ENCODE measurements around the gene PEAK1.
"Not testable (repeated sequence)": the region's sequence is repeated elsewhere in the genome, so short reads cannot be mapped to it uniquely, and the experiment has no call there.

The PEAK1 gene

DNA sequence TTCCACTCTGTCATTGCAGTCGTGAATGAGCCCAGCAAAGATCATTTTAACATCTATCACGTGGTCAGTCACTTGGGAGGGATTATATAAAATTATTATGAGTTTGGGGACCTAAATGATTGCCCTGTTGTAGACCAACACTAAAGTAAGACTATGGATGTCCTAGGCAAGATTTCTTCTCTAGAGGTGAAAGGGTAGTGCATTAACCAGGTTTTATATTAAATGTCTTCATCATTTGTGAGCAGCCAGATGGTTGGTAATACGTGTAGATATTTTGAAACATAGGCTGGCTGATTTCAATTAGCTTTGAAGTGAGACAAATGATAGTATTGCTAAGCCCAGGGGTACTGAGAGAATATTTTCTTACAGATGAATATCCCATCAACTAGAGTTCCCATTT lies 198.7 kb downstream of the PEAK1 start:
- no peak for DNase-seq

DNA sequence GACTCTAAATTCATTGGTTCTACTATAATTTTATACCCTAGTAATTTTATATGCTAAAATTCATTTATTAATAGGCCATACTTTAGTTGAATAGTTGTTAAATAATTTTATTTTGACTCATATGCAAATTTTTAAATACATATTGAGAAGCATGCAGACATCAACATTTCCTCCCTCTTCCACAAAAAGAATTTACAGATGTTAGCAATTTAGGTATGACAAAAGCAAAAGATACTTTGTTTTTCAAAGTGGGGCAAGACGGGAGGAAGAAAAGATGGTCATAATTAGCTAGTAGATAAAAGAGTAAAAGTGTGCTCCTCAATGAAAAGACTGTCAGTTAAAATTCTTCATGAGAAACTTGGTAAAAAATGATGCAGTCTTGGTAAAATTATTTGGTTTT lies 200.1 kb downstream of the PEAK1 start:
- no peak for DNase-seq

GRCh38 chr15:77209221-77209620 lies 210.7 kb downstream of the PEAK1 start:
- DNase-seq = no peak

GRCh38 chr15:77208241-77208640 lies 211.7 kb downstream of the PEAK1 start:
- DNase-seq = no peak

GRCh38 chr15:77201665-77202064 lies 218.2 kb downstream of the PEAK1 start:
- DNase-seq = no peak

GRCh38 chr15:77196381-77196780 lies 223.5 kb downstream of the PEAK1 start:
- DNase-seq = no peak

DNA sequence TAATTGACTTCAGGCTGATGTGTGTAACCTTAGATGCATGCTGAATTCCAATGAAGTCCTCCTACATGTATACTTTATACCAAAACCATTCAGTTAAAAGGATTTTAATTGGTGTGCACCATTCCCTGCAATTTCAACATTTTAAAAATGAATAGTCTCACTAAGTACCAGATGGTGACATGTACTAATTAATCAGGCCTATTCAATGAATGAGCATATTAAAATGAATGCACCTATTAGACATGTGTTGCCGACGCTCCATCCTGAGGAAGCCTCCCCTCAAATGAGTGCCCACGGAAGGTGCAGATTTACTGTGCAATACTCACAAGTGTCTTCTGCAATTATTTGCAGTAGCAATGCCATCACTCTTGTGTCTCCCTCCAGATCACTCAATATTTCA lies 224.3 kb downstream of the PEAK1 start:
- DNase-seq = no peak

GRCh38 chr15:77192451-77192850 lies 227.5 kb downstream of the PEAK1 start:
- no peak for DNase-seq

GRCh38 chr15:77191230-77191834 lies 228.6 kb downstream of the PEAK1 start:
- no peak for DNase-seq

GRCh38 chr15:77187751-77188464 lies 232.0 kb downstream of the PEAK1 start:
- no peak for DNase-seq

- peak; percentile 46 for DNase-seq
Observed at GRCh38 chr15:77186594-77187011, 233.3 kb downstream of the PEAK1 start.

- no peak for DNase-seq
Observed at GRCh38 chr15:77185242-77185785, 234.6 kb downstream of the PEAK1 start.

DNA sequence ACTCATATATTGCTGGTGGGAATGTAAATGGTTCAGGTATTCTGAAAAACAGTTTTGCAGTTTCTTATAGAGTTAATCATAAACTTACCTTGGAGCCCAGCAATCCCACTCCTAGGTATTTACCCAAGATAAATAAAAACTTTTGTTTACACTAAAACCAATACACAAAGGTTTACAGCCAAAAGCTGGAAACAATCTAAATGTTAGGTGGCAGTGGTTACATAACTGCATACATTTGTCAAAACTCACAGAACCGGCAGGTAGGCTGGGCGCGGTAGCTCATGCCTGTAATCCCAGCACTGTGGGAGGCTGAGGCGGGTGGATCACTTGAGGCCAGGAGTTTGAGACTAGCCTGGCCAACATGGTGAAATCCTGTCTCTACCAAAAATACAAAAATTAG lies 235.6 kb downstream of the PEAK1 start:
- not testable (repeated sequence) for DNase-seq

DNA sequence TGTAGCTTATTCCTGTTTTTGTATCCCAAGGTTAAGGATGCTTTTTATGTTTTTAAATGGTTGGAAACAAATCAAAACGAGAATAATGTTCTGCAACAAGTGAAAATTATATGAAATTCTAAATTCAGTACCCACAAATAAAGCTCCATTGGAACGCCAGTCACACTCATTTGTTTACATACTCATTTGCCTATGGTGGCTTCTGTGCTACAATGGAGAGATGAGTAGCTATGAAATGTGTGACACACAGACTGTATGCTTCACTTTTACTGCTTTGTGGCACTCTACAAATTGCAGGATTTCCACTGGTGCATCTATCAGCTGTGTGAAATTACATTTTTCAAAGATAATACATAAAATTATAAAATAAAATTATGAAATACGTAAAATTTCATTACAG lies 236.8 kb downstream of the PEAK1 start:
- peak; percentile 49 for DNase-seq

GRCh38 chr15:77181305-77182074 lies 238.4 kb downstream of the PEAK1 start:
- DNase-seq = no peak

- DNase-seq = no peak
Observed at GRCh38 chr15:77180757-77181156, 239.1 kb downstream of the PEAK1 start.

GRCh38 chr15:77180270-77180669 lies 239.6 kb downstream of the PEAK1 start:
- no peak for DNase-seq

GRCh38 chr15:77179541-77179998 lies 240.3 kb downstream of the PEAK1 start:
- no peak for DNase-seq

GRCh38 chr15:77178411-77178810 lies 241.5 kb downstream of the PEAK1 start:
- DNase-seq = no peak

DNA sequence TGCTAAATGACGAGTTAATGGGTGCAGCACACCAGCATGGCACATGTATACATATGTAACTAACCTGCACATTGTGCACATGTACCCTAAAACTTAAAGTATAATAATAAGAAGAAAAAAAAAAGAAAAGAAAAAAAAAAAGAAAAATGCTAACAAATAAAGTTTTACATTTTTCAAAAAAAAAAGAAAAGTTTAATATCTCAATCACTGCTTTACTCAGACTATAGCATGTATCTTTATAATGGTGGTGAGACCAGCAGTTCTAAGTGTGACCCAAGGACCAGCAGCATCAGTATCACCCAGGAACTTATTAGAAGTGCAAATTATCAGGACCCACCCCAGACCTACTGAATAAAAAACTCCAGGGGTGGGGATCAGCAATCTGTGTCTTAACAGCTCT lies 243.8 kb downstream of the PEAK1 start:
- DNase-seq = not testable (repeated sequence)

DNA sequence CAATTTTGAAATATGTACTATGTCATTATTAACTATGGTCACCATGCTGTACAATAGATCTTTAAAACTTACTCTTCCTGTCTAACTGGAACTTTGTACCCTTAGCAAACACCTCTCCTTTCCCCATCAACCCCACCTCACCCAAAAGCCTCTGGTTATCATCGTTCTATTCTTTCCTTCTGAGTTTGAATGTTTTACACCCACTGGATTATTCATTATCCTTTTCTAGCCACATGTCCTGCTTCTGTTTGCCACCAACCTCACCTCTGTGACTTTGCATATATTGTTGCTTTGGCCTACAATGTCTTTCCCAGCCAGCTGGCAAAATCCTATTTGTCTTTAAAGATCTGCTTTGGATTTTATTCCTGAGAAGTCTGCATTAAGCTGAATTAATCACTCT lies 246.4 kb downstream of the PEAK1 start:
- no peak for DNase-seq

GRCh38 chr15:77171221-77171967 lies 248.5 kb downstream of the PEAK1 start:
- DNase-seq = no peak

DNA sequence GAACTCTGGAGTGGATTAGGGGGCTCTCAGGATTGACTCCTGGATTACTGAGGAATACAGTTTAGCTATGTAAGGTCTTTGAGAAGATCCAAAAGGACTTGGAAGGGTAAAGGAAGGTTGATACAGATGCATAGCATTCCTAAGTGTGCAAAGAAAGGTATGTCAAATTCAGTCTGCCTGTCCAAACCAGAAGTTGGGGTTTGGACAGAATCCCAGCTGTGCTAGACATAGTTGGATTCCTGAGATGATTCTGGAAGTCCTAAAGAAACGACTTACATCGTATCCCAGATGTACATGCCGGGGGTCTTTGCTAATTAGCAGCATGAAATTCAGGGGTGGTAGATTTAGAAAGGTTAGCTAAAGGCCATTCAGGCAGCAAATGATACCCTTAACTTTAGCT lies 251.3 kb downstream of the PEAK1 start:
- DNase-seq = no peak

All from NCI-H526 treated with DMSO at 0.1 percent for 48 hours (cell line).